Measurements from ENCODE around the gene TGFBR2. TPM values are rescaled to one million over a fixed set of nuclear protein-coding genes. Genes with fewer than 3 reads are reported as not detected.
A peak's percentile ranks its signal among the peaks of the same experiment; 100 is the strongest.

TGFBR2 gene
- total and polyA plus RNA-seq, 2 of the 13 experiments (the other 11 are each of a cell fraction or from before 2014, with no cell fraction given) = 82.2 to 187 TPM

DNA sequence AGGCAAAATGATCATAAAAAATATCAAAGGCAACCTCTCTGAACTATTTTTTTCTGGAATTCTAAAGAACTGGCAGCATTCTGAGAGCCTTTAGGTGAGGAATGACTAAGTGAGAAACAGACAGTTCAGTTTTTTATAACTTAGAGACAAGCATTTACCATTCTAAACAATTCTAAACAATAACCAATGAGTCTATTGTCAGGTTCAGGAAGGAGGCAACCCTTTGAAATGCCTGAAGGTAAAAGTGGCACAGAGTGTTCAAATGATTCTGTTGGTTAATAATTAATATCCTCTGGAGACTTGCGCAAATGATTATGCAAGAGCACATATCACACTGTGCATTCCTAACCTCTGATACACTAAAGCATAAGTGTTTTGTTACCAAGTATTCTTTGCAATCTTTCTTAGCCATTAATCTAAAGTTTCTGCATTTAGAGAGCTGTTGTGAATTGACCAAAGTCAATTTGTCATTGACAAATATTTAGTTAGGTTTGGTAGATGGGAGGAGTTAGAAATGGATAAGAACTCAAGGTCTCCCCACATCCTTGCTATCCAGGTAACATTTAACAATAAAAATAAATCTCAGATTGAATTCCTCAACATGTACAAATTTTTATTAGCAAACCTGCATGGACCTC lies 9.2 kb upstream of the TGFBR2 start (continued):
- TF ChIP-seq, protein P1, sequence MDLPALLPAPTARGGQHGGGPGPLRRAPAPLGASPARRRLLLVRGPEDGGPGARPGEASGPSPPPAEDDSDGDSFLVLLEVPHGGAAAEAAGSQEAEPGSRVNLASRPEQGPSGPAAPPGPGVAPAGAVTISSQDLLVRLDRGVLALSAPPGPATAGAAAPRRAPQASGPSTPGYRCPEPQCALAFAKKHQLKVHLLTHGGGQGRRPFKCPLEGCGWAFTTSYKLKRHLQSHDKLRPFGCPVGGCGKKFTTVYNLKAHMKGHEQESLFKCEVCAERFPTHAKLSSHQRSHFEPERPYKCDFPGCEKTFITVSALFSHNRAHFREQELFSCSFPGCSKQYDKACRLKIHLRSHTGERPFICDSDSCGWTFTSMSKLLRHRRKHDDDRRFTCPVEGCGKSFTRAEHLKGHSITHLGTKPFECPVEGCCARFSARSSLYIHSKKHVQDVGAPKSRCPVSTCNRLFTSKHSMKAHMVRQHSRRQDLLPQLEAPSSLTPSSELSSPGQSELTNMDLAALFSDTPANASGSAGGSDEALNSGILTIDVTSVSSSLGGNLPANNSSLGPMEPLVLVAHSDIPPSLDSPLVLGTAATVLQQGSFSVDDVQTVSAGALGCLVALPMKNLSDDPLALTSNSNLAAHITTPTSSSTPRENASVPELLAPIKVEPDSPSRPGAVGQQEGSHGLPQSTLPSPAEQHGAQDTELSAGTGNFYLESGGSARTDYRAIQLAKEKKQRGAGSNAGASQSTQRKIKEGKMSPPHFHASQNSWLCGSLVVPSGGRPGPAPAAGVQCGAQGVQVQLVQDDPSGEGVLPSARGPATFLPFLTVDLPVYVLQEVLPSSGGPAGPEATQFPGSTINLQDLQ (CRISPR knock-in tag; IDR thresholded peaks at IDR 0.05) = no peak
- TF ChIP-seq EP300 (IDR thresholded peaks at IDR 0.05; ENCODE audit: low read depth in 2 of 2, low read length in 2 of 2) (peak; percentile 94 to 100), EP300 (CRISPR knock-in tag; IDR thresholded peaks at IDR 0.05; ENCODE audit: borderline replicate concordance) (peak; percentile 100), ZNF274 (CRISPR knock-in tag; IDR thresholded peaks at IDR 0.05) (no peak), NFIC (IDR thresholded peaks at IDR 0.05; ENCODE audit: low read length) (peak; percentile 99), ZNF124 (CRISPR knock-in tag; IDR thresholded peaks at IDR 0.05) (peak; percentile 57; the same call in 1 of the 2 replicates), ONECUT2 (CRISPR knock-in tag; IDR thresholded peaks at IDR 0.05) (peak; percentile 32; the same call in 1 of the 2 replicates), ELF4 (CRISPR knock-in tag; IDR thresholded peaks at IDR 0.05; ENCODE audit: borderline replicate concordance) (no peak), NPAS2 (CRISPR knock-in tag; IDR thresholded peaks at IDR 0.05; ENCODE audit: borderline replicate concordance) (no peak), HNRNPH1 (optimal IDR thresholded peaks at IDR 0.05; ENCODE audit: low read depth, low read length) (no peak), HNF4A (CRISPR knock-in tag; IDR thresholded peaks at IDR 0.05) (peak; percentile 86), ZNF629 (CRISPR knock-in tag; conservative IDR thresholded peaks at IDR 0.05) (peak; percentile 47; the same call in 1 of the 2 replicates), ZNF317 (CRISPR knock-in tag; IDR thresholded peaks at IDR 0.05) (peak; percentile 63), SIX4 (CRISPR knock-in tag; IDR thresholded peaks at IDR 0.05) (peak; percentile 94)
- TF ChIP-seq, protein P2, sequence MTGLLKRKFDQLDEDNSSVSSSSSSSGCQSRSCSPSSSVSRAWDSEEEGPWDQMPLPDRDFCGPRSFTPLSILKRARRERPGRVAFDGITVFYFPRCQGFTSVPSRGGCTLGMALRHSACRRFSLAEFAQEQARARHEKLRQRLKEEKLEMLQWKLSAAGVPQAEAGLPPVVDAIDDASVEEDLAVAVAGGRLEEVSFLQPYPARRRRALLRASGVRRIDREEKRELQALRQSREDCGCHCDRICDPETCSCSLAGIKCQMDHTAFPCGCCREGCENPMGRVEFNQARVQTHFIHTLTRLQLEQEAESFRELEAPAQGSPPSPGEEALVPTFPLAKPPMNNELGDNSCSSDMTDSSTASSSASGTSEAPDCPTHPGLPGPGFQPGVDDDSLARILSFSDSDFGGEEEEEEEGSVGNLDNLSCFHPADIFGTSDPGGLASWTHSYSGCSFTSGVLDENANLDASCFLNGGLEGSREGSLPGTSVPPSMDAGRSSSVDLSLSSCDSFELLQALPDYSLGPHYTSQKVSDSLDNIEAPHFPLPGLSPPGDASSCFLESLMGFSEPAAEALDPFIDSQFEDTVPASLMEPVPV (CRISPR knock-in tag; IDR thresholded peaks at IDR 0.05) = no peak
- TF ChIP-seq, protein P3, sequence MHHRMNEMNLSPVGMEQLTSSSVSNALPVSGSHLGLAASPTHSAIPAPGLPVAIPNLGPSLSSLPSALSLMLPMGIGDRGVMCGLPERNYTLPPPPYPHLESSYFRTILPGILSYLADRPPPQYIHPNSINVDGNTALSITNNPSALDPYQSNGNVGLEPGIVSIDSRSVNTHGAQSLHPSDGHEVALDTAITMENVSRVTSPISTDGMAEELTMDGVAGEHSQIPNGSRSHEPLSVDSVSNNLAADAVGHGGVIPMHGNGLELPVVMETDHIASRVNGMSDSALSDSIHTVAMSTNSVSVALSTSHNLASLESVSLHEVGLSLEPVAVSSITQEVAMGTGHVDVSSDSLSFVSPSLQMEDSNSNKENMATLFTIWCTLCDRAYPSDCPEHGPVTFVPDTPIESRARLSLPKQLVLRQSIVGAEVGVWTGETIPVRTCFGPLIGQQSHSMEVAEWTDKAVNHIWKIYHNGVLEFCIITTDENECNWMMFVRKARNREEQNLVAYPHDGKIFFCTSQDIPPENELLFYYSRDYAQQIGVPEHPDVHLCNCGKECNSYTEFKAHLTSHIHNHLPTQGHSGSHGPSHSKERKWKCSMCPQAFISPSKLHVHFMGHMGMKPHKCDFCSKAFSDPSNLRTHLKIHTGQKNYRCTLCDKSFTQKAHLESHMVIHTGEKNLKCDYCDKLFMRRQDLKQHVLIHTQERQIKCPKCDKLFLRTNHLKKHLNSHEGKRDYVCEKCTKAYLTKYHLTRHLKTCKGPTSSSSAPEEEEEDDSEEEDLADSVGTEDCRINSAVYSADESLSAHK (CRISPR knock-in tag; IDR thresholded peaks at IDR 0.05; ENCODE audit: borderline replicate concordance) = no peak
- TF ChIP-seq, protein P4, sequence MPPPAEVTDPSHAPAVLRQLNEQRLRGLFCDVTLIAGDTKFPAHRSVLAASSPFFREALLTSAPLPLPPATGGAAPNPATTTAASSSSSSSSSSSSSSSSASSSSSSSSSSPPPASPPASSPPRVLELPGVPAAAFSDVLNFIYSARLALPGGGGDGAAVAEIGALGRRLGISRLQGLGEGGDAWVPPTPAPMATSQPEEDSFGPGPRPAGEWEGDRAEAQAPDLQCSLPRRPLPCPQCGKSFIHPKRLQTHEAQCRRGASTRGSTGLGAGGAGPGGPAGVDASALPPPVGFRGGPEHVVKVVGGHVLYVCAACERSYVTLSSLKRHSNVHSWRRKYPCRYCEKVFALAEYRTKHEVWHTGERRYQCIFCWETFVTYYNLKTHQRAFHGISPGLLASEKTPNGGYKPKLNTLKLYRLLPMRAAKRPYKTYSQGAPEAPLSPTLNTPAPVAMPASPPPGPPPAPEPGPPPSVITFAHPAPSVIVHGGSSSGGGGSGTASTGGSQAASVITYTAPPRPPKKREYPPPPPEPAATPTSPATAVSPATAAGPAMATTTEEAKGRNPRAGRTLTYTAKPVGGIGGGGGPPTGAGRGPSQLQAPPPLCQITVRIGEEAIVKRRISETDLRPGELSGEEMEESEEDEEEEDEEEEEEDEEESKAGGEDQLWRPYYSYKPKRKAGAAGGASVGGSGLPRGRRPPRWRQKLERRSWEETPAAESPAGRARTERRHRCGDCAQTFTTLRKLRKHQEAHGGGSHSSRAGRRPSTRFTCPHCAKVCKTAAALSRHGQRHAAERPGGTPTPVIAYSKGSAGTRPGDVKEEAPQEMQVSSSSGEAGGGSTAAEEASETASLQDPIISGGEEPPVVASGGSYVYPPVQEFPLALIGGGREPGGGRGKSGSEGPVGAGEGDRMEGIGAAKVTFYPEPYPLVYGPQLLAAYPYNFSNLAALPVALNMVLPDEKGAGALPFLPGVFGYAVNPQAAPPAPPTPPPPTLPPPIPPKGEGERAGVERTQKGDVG (CRISPR knock-in tag; IDR thresholded peaks at IDR 0.05; ENCODE audit: borderline replicate concordance) = no peak
- TF ChIP-seq, protein P5, sequence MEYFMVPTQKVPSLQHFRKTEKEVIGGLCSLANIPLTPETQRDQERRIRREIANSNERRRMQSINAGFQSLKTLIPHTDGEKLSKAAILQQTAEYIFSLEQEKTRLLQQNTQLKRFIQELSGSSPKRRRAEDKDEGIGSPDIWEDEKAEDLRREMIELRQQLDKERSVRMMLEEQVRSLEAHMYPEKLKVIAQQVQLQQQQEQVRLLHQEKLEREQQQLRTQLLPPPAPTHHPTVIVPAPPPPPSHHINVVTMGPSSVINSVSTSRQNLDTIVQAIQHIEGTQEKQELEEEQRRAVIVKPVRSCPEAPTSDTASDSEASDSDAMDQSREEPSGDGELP (IDR thresholded peaks at IDR 0.05; ENCODE audit: borderline replicate concordance, low read depth) = peak; percentile 53; the same call in 1 of the 2 replicates

Measured in HepG2 (cell line).